HCT116 (cell line): ENCODE results near the gene HOXC11. TPM values are rescaled to one million over a fixed set of nuclear protein-coding genes. Genes with fewer than 3 reads are reported as not detected.
A peak's percentile ranks its signal among the peaks of the same experiment; 100 is the strongest.

ENCODE experiments used
- ATAC-seq: fragments of 200-7000 bp; cut with Tn5 transposase; 2 replicates; pipeline ENCODE4 v1.9.1; 2020; ENCODE audit warnings: mild to moderate bottlenecking, moderate library complexity
- BruUV-seq: library from RNA; stranded (reverse); fragments of 400-500 nt; replicated peaks from 2 replicates; lab custom pipeline; 2021; lab: Mats Ljungman, UMichigan
- CTCF ChIA-PET: fragments of 300-600 bp; sonication (Branson Sonifier 250); formaldehyde crosslinking; loops from one replicate; lab custom pipeline; 2021; ENCODE audit warnings: antibody characterized with exemption; lab: Charles Lee
- POLR2A ChIA-PET: fragments of 300-600, 350-600 bp; sonication (Branson Sonifier 250); formaldehyde crosslinking; loops from one replicate; lab custom pipeline; 2021; ENCODE audit warnings: antibody characterized with exemption; lab: Charles Lee
- RAD21 ChIA-PET, 2 experiments: fragments of 300-600 bp; sonication (Branson Sonifier 250); formaldehyde crosslinking; loops; one replicate each; lab custom pipeline; 2023; ENCODE audit warnings: low total read pairs in 2 of 2; ENCODE audit not compliant: uncharacterized antibody in 2 of 2, unreplicated experiment in 2 of 2, low non-redundant PET in 1 of 2; lab: Charles Lee
- DNase-seq: peaks from one replicate; pipeline ENCODE4 v3.0.0-alpha.2; 2010; ENCODE audit warnings: low read depth, low spot score
- H2AFZ ChIP-seq: fragments of 200-600 bp; shearing (Covaris generic), sonication (generic); 2 replicates; pipeline ENCODE4 v1.6.1; 2017; ENCODE audit warnings: low read depth, mixed run types, mixed read lengths, antibody characterized with exemption, low read length; ENCODE audit not compliant: poor library complexity, severe bottlenecking
- H3K27ac ChIP-seq: 2 replicates; pipeline ENCODE4 v1.5.1; 2012; ENCODE audit warnings: low read depth, low read length
- H3K27me3 ChIP-seq: fragments of 200-600 bp; sonication (generic); 2 replicates; pipeline ENCODE4 v1.6.1; 2016; ENCODE audit warnings: mixed run types, low read length, mixed read lengths; ENCODE audit not compliant: insufficient read depth
- H3K36me3 ChIP-seq, 2 experiments: fragments of 200-500 bp in 1 of 2; fragments of 200-600 bp in 1 of 2; sonication (Bioruptor generic) in 1 of 2; sonication (generic) in 1 of 2; 2 replicates each; pipeline versions ENCODE4 v1.5.1 to v1.6.1; 2014 to 2016; ENCODE audit warnings: low read length in 2 of 2, inconsistent platforms in 1 of 2, mixed read lengths in 1 of 2, mixed run types in 1 of 2; ENCODE audit not compliant: insufficient read depth in 2 of 2, control insufficient read depth in 1 of 2
- H3K4me1 ChIP-seq, 2 experiments: fragments of 200-600 bp in 1 of 2; sonication (generic) in 1 of 2; 2 replicates each; pipeline versions ENCODE4 v1.5.1 to v1.6.1; 2012 to 2017; ENCODE audit warnings: low read length in 2 of 2, inconsistent platforms in 1 of 2, mild to moderate bottlenecking in 1 of 2, mixed read lengths in 1 of 2, mixed run types in 1 of 2, moderate library complexity in 1 of 2; ENCODE audit not compliant: insufficient read depth in 2 of 2, control insufficient read depth in 1 of 2
- H3K4me2 ChIP-seq: fragments of 200-600 bp; sonication (generic); 2 replicates; pipeline ENCODE4 v1.6.1; 2017; ENCODE audit warnings: mixed run types, low read length, mixed read lengths
- H3K4me3 ChIP-seq, 2 experiments: fragments of 200-600 bp in 1 of 2; sonication (generic) in 1 of 2; replicated peaks in 1 of 2; 2 replicates each; pipeline ENCODE4 v1.5.1; 2011 to 2016; ENCODE audit warnings: low read length in 2 of 2, control low read depth in 1 of 2, low read depth in 1 of 2, mild to moderate bottlenecking in 1 of 2, mixed read lengths in 1 of 2, mixed run types in 1 of 2
- H3K79me2 ChIP-seq: fragments of 200-600 bp; sonication (generic); 2 replicates; pipeline ENCODE4 v1.6.1; 2017; ENCODE audit warnings: mild to moderate bottlenecking, mixed run types, low read length, moderate library complexity, mixed read lengths; ENCODE audit not compliant: insufficient read depth
- H3K9ac ChIP-seq: fragments of 200-600 bp; sonication (generic); 2 replicates; pipeline ENCODE4 v1.6.1; 2016; ENCODE audit warnings: low read length, mixed read lengths
- H3K9me2 ChIP-seq: fragments of 200-600 bp; sonication (generic), shearing (Covaris generic); 2 replicates; pipeline ENCODE4 v1.6.1; 2017; ENCODE audit warnings: mixed run types, mild to moderate bottlenecking, moderate library complexity; ENCODE audit not compliant: insufficient read depth
- H3K9me3 ChIP-seq, 2 experiments: fragments of 200-500 bp in 1 of 2; fragments of 200-600 bp in 1 of 2; sonication (Bioruptor generic) in 1 of 2; sonication (generic) in 1 of 2; 2 replicates each; pipeline ENCODE4 v1.6.1; 2014 to 2017; ENCODE audit warnings: low read length in 2 of 2, mixed read lengths in 2 of 2, inconsistent platforms in 1 of 2, low read depth in 1 of 2, mild to moderate bottlenecking in 1 of 2, mixed run types in 1 of 2, moderate library complexity in 1 of 2; ENCODE audit not compliant: control insufficient read depth in 1 of 2, insufficient read depth in 1 of 2
- H4K20me1 ChIP-seq: fragments of 200-600 bp; sonication (generic), shearing (Covaris generic); 2 replicates; pipeline ENCODE4 v1.6.1; 2017; ENCODE audit warnings: mixed run types, mild to moderate bottlenecking, moderate library complexity; ENCODE audit not compliant: insufficient read depth
- CBX3 ChIP-seq: IDR thresholded peaks from 2 replicates; pipeline ENCODE4 v1.6.1; 2012; ENCODE audit warnings: low read depth
- CEBPB ChIP-seq: IDR thresholded peaks from 2 replicates; pipeline ENCODE4 v1.6.1; 2012; ENCODE audit warnings: low read depth
- EGR1 ChIP-seq: IDR thresholded peaks from 2 replicates; pipeline ENCODE4 v1.6.1; 2012; ENCODE audit warnings: low read depth
- ELF1 ChIP-seq: IDR thresholded peaks from 2 replicates; pipeline ENCODE4 v1.6.1; 2012; ENCODE audit warnings: low read depth, borderline replicate concordance
- EZH2 ChIP-seq: fragments of 200-600 bp; sonication (generic); IDR thresholded peaks from 2 replicates; pipeline ENCODE4 v1.6.1; 2017; ENCODE audit warnings: antibody characterized with exemption, mixed run types
- EZH2phosphoT487 ChIP-seq: fragments of 200-600 bp; IDR thresholded peaks from 2 replicates; pipeline ENCODE4 v1.6.1; 2018; ENCODE audit warnings: antibody characterized with exemption, borderline replicate concordance
- JUND ChIP-seq: IDR thresholded peaks from 2 replicates; pipeline ENCODE4 v1.6.1; 2012
- POLR2A ChIP-seq: IDR thresholded peaks from 2 replicates; pipeline ENCODE4 v1.7.0; 2011; ENCODE audit warnings: borderline replicate concordance; ENCODE audit not compliant: insufficient read depth, insufficient read length; ENCODE audit errors: extremely low read depth
- POLR2AphosphoS5 ChIP-seq: IDR thresholded peaks from 2 replicates; pipeline ENCODE4 v1.6.1; 2011; ENCODE audit warnings: mild to moderate bottlenecking, low read depth, low read length, moderate library complexity
- RAD21 ChIP-seq: IDR thresholded peaks from 2 replicates; pipeline ENCODE4 v1.6.1; 2012; ENCODE audit warnings: low read depth, mild to moderate bottlenecking
- SP1 ChIP-seq: IDR thresholded peaks from 2 replicates; pipeline ENCODE4 v1.6.1; 2012; ENCODE audit warnings: low read depth
- YY1 ChIP-seq: IDR thresholded peaks from 2 replicates; pipeline ENCODE4 v1.6.1; 2011; ENCODE audit warnings: low read length, low read depth, moderate library complexity, mild to moderate bottlenecking; ENCODE audit not compliant: insufficient replicate concordance; ENCODE audit errors: extremely low read depth
- ZFX ChIP-seq: fragments of 450-650 bp; IDR thresholded peaks from 2 replicates; pipeline ENCODE4 v1.6.1; 2017
- intact Hi-C: fragments of 100-400 bp; cut with micrococcal nuclease; formaldehyde crosslinking; loops from 2 replicates; pipeline ENCODE4 v1.10.0; 2022
- total RNA-seq: library from RNA; stranded (reverse); gene quantifications from one replicate; pipeline ENCODE4 v1.2.1, GENCODE V29; 2021; ENCODE audit not compliant: unreplicated experiment
- TF ChIP-seq, protein P1 (sequence below): IDR thresholded peaks from 2 replicates; pipeline ENCODE4 v1.6.1; 2011; ENCODE audit warnings: mild to moderate bottlenecking, low read length, moderate library complexity; ENCODE audit not compliant: insufficient replicate concordance; ENCODE audit errors: extremely low read depth
- TF ChIP-seq, protein P2 (sequence below): IDR thresholded peaks from 2 replicates; pipeline ENCODE4 v1.6.1; 2012; ENCODE audit warnings: low read depth
- TF ChIP-seq, protein P3 (sequence below): IDR thresholded peaks from 2 replicates; pipeline ENCODE4 v1.6.1; 2012
- TF ChIP-seq, protein P4 (sequence below): IDR thresholded peaks from 2 replicates; pipeline ENCODE4 v1.6.1; 2012

HOXC11 gene
- total RNA-seq, 1 experiment from 2014 or later, result 0.22 TPM

DNA sequence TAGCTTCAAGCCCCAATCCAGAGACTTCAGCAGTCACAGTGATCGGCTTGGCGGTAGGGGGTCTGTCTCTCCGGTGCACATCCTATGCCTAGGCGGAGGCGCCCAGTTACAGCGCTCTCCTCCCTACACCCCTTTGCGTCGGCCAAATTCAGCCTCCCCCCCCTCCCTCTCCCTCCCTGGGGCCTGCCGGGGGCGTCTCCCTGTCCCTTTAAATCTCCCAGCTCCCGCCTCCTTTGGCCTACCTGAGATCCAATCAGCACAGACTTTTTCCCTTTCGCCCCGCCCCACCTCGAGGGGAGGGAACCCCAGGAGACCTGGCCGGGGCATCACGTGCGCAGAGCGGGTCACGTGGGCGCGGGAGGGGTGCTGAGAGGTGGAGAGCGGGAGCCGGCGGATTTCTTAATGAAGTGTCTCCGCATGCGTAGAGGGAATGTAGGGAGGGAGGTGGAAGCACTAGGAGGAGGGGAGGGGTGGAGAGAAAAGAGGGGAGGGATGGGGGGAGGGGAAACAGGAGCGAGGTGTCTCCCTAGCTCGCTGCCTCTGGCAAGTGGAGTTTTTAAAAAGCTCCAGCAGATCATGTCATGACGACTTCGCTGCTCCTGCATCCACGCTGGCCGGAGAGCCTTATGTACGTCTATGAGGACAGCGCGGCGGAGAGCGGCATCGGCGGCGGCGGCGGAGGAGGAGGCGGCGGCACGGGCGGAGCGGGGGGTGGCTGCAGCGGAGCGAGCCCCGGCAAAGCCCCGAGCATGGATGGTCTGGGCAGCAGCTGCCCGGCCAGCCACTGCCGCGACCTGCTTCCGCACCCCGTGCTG lies 34.4 kb upstream of the HOXC11 start, which contains the start of gene HOXC13:
Gene HOXC13, plus strand, starts transcription at position 506 of the 815 bp plus-strand sequence. Its CDS starts 76 bp downstream, at position 582.
- CTCF ChIA-PET, result no interaction called here
- no peaks in the 10 kb centered on the region for H4K20me1 ChIP-seq
- H3K79me2 ChIP-seq, result no peaks in the 10 kb centered on the region
- TF ChIP-seq POLR2AphosphoS5, result no peak
- no peak for TF ChIP-seq CEBPB
- TF ChIP-seq, protein P1, sequence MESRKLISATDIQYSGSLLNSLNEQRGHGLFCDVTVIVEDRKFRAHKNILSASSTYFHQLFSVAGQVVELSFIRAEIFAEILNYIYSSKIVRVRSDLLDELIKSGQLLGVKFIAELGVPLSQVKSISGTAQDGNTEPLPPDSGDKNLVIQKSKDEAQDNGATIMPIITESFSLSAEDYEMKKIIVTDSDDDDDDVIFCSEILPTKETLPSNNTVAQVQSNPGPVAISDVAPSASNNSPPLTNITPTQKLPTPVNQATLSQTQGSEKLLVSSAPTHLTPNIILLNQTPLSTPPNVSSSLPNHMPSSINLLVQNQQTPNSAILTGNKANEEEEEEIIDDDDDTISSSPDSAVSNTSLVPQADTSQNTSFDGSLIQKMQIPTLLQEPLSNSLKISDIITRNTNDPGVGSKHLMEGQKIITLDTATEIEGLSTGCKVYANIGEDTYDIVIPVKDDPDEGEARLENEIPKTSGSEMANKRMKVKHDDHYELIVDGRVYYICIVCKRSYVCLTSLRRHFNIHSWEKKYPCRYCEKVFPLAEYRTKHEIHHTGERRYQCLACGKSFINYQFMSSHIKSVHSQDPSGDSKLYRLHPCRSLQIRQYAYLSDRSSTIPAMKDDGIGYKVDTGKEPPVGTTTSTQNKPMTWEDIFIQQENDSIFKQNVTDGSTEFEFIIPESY, result no peak
- TF ChIP-seq, protein P2, sequence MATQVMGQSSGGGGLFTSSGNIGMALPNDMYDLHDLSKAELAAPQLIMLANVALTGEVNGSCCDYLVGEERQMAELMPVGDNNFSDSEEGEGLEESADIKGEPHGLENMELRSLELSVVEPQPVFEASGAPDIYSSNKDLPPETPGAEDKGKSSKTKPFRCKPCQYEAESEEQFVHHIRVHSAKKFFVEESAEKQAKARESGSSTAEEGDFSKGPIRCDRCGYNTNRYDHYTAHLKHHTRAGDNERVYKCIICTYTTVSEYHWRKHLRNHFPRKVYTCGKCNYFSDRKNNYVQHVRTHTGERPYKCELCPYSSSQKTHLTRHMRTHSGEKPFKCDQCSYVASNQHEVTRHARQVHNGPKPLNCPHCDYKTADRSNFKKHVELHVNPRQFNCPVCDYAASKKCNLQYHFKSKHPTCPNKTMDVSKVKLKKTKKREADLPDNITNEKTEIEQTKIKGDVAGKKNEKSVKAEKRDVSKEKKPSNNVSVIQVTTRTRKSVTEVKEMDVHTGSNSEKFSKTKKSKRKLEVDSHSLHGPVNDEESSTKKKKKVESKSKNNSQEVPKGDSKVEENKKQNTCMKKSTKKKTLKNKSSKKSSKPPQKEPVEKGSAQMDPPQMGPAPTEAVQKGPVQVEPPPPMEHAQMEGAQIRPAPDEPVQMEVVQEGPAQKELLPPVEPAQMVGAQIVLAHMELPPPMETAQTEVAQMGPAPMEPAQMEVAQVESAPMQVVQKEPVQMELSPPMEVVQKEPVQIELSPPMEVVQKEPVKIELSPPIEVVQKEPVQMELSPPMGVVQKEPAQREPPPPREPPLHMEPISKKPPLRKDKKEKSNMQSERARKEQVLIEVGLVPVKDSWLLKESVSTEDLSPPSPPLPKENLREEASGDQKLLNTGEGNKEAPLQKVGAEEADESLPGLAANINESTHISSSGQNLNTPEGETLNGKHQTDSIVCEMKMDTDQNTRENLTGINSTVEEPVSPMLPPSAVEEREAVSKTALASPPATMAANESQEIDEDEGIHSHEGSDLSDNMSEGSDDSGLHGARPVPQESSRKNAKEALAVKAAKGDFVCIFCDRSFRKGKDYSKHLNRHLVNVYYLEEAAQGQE, result no peak
- TF ChIP-seq POLR2A, result no peak
- TF ChIP-seq CBX3, result no peak
- TF ChIP-seq EZH2, result no peak
- peak; percentile 49; the same call in 1 of the 2 replicates for TF ChIP-seq EGR1
- peak; percentile 80 for TF ChIP-seq SP1
- TF ChIP-seq ZFX, result no peak
- no peak for TF ChIP-seq EZH2phosphoT487
- TF ChIP-seq JUND, result no peak
- TF ChIP-seq, protein P3, sequence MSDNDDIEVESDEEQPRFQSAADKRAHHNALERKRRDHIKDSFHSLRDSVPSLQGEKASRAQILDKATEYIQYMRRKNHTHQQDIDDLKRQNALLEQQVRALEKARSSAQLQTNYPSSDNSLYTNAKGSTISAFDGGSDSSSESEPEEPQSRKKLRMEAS, result peak; percentile 95
- no peak for TF ChIP-seq RAD21
- TF ChIP-seq YY1, result peak; percentile 14
- TF ChIP-seq, protein P4, sequence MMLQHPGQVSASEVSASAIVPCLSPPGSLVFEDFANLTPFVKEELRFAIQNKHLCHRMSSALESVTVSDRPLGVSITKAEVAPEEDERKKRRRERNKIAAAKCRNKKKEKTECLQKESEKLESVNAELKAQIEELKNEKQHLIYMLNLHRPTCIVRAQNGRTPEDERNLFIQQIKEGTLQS, result no peak
- no peak for TF ChIP-seq ELF1
- no peaks in the 10 kb centered on the region for H3K9me2 ChIP-seq
- ATAC-seq (peak; percentile 98), DNase-seq (peak; percentile 95)
- H3K4me3 ChIP-seq, result peak within 1 kb of the TSS in 1 of 2 experiments; percentile 39; a peak in 2 of 4 replicates
- peaks cover 8 to 15% of the 10 kb centered on the region in 2 experiments; a peak in 3 of 4 replicates for H3K4me1 ChIP-seq
- peak within 1 kb of the TSS; percentile 17; the same call in 1 of the 2 replicates for H3K9ac ChIP-seq
- peak within 1 kb of the TSS; percentile 35; the same call in 1 of the 2 replicates for H3K27ac ChIP-seq
- H3K36me3 ChIP-seq, result no peaks in the 10 kb centered on the region
- intact Hi-C loops, result no loop called here
- H3K9me3 ChIP-seq, result no peaks in the 10 kb centered on the region
- peak within 1 kb of the TSS; percentile 45 for H2AFZ ChIP-seq
- POLR2A ChIA-PET, result interaction anchor here (1.5 kb wide), 1 partner anchor 15 kb away, joined by 4 read pairs; no protein-coding TSS in a partner anchor
- RAD21 ChIA-PET, result interaction anchor here in 1 of 2 experiments (0.8 kb wide), 1 partner anchor 94 kb away, joined by 3 read pairs; no protein-coding TSS in a partner anchor
- peak within 1 kb of the TSS; percentile 65 for H3K4me2 ChIP-seq
- BruUV-seq, result no TSS peak
- 0 out of 2 replicates have a peak, but pooled peaks cover 3% of the 10 kb centered on the region for H3K27me3 ChIP-seq
